CD4-positive, alpha-beta T cell treated with Interleukin-17A for 1 hour (primary cell): ENCODE data around the gene KRTAP5-7.
"Not testable (repeated sequence)": the region's sequence is repeated elsewhere in the genome, so short reads cannot be mapped to it uniquely, and the experiment has no call there.

Source experiments
- DNase-seq: peaks from one replicate; pipeline ENCODE4 v3.0.0-alpha.2; 2020

Gene KRTAP5-7

DNA sequence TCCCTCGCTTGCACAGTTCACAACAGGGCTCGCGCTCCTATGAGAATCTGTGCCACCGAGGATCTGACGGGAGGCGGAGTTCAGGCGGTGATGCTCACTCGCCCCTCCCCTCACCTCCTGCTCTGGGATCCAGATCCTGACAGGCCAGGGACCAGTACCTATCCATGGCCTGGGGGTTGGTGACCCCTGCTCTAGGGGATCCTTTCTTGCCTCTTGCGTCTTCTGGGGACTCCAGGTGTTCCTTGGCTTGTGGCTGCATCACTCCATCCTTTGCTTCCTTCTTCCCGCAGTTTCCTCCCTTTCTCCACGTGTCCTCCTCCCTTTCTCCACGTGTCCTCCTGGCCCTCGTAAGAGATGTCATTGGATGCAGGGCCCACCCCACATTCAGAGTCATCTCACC lies 30.6 kb upstream of the KRTAP5-7 start:
- no peak for DNase-seq

DNA sequence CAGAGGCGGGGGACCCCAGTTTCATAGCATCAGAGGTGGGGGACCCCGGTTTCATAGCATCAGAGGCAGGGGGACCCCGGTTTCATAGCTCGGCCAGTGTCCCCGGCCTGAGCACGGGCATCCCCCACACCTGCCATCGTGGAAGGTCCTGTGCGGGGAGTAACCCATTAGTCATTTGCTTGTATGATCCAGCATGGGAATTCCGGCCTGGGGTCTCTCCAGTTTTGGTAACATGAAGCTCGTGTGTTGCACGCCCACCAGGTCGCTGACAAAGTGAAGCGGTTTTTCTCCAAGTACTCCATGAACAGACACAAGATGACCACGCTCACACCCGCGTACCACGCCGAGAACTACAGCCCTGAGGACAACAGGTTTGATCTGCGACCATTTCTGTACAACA lies 29.0 kb upstream of the KRTAP5-7 start:
- no peak for DNase-seq

DNA sequence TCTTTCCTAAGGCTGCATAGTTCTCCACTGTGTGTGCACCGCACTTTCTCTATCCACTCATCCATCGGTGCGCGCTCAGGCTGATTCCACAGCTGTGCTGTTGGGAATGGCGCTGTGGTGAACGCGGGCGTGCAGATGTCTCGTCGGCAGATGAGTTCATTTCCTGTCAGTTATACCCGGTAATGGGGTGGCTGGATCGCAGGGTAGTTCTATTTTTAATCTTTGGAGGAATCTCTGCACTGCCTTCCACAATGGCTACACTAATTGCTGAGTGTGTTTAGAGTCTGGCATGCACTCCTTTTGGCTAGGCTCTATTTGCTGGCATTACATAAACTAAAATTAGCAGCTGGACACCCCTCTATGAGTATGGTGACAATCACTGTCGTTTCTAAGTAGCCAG lies 27.9 kb upstream of the KRTAP5-7 start:
- no peak for DNase-seq

DNA sequence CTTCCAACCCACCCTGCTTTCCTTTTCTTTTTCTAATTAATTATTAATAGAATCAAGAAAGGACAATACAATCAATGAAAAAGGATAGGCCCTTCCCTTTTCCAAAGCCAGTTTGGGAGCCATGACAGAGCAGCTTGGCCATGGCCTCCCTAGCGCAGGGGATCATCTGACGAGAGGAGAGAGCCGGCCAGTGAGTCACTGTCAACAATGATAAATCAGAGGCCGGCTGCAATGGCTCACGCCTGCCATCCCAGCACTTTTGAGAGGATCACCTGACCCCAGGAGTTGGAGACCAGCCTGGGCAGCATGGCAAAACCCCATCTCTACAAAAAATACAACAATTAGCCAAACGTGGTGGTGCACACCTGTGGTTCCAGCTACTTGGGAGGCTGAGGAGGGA lies 27.5 kb upstream of the KRTAP5-7 start:
- DNase-seq = no peak

DNA sequence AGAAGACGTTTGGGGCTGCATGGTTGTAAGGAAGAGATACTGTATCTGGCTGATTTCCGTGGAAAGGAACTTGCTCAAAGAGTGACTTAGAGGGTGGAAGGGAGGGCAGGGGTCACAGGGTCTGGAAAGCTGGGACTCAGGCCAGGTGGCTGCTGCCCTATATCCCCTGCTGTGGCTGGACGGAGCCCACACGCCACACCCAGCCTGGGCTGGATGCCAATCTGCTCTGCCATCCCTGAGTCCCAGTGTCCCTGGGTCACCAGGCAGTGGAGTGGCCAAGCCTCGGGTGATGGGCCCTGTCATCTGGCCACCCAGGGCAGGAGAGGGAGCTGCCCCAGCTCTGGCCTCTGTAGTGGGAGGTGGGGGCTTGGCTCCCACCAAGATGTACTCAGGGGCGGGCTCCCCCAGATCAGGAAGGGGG lies 26.5 kb upstream of the KRTAP5-7 start:
- no peak for DNase-seq

DNA sequence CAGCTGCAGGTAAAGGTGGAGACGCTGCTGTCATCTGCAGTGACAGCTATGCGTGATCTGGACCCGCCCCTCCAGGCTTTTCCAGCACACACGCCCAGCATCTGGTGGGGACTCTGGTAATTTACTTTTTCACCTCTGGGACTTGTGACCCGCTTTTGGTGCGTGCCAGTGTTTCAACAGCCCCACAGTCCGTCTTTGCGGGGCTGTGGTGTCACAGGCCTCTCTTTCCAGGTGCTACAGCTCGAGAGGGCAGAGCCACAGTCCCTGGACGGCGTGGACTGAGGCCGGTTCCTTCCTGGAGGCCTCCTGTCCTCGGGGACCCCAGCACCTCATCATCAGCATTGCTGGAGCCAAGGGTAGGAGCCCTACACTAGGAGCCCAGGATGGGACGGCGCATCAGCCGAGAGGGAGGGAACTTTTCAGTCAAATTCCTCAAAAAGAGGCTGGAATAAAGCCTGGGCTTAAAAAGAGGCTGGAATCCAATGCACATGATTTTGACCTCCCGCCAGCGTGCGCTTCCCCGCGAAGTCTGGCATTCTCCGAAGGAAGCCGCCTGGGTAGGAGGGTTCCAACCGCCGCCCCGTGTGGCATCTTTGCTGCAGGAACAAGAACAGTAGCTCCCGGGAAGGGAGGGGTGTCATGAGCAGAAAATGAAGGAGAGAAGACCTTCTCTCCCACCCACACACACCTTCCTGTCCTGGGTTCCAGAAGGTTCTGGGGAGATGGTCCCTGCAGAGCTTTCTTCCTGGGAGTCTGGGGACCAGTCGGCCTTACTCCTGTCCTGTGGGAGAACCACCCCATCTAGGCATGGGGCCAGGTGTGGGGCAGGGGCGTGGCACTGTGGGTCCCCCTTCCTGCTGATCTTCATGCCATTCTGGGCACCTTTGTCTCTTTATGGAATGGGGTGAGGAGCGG lies 25.7 kb upstream of the KRTAP5-7 start:
- no peak for DNase-seq

DNA sequence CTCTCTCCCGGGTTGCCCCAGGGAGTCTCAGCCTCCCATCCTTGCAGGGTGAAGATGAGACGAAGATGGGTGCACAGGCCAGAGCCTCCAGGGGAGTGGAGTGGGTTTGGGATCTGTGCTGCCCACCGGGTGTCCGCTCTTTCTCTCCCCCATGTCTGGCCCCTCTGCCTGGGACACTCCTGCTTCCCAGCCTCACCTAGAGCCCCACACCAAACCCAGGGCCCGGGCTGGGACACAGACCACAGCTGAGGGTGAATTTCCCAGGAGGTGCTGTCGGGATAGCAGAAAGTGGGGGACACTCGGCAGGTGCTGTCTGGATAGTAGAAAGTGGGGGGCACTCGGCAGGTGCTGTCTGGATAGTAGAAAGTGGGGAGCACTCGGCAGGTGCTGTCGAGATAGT lies 25.0 kb upstream of the KRTAP5-7 start:
- DNase-seq = no peak

DNA sequence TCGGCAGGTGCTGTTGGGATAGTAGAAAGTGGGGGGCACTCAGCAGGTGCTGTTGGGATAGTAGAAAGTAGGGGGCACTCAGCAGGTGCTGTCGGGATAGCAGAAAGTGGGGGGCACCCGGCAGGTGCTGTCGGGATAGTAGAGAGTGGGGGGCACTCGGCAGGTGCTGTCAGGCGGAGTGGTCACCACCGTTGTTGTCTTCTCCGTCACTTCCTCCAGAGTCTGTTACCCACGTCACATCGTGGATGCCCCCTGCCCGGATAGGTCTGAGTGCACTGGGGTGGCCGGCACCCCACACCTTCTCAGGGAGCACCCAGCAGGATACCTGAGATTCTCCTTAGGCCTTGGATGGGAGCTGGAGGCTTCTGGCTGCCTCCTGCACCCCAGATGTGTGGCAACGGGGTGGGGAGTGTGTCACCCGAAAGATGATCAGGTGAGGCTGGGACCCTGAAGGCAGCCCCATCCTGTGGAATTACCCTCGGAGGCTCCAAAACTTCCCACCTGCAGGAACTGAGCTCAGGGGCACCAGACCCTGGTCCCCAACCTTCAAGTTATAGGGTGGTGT lies 24.1 kb upstream of the KRTAP5-7 start:
- DNase-seq = no peak

DNA sequence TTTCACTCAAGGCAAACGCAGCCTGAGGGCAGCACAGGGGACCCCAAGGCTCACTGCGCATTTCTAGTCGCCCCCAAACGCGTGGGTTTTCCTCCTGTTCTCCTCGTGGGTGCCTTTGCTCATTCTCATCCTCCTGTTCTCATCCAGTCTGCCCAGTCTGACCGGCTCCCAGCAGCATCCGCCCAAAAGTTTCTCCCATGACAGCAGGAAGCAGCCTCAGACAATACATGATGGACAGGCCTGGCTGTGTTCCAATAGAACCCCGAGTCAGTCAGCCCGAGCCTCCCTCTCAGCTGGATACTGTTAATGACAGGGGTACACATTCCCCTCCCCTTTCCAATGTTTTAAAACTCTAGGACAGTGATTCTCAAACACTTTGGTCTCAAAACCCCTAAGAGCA lies 22.5 kb upstream of the KRTAP5-7 start:
- DNase-seq = no peak

DNA sequence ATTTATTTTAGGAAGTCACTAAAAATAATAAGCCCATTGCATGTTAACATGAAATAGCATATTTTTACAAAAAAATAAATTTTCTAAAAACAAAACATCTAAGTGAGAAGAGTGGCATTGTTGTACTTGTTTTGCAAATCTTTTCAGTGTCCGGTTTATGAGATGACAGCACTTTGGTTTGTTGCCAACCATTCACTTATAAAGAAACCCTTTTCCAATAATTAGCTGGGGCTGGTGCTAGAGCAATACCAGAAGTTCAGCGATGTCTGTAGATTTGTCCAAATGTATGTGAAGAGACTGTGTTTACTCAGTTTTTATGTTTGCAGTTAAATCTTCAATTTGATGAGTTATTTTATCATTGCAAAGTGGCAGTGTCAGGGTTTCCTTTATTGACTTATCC lies 22.1 kb upstream of the KRTAP5-7 start:
- DNase-seq = no peak

DNA sequence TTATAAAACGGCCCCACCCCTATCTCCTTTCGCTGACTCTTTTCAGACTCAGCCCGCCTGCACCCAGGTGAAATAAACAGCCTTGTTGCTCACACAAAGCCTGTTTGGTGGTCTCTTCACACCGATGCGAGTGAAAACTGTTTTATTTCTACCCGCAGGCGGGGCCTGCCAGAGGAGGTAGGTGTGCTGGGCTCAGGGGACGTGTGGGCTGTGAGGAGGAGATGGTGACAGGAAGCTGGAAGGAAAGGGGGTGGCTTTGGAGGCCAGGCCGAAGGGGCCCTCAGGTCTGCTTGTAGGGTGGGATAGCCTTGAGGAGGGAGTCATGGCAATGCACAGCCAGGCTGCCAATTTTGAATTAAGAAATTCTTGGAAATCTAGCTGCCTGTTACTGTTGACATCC lies 21.3 kb upstream of the KRTAP5-7 start:
- no peak for DNase-seq

DNA sequence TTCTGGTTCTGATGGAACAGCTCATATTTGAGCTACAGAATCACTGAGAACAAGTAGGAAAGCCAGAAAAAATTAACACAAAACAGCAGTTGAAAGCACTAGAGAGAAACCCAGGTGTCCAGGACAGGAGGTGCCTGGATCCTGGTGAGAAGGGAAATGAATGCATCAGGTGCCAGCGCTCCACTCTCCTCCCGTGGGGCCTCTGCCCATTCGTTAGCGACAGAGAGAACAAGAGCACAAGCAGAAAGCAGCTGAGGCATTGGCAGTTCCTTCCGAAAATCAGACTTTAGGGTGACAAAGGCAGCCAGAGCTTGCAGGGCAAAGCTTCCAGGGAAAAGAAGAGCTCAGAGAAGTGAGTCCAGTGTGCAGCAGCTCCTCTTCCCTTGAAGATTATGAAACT lies 20.0 kb upstream of the KRTAP5-7 start:
- no peak for DNase-seq

DNA sequence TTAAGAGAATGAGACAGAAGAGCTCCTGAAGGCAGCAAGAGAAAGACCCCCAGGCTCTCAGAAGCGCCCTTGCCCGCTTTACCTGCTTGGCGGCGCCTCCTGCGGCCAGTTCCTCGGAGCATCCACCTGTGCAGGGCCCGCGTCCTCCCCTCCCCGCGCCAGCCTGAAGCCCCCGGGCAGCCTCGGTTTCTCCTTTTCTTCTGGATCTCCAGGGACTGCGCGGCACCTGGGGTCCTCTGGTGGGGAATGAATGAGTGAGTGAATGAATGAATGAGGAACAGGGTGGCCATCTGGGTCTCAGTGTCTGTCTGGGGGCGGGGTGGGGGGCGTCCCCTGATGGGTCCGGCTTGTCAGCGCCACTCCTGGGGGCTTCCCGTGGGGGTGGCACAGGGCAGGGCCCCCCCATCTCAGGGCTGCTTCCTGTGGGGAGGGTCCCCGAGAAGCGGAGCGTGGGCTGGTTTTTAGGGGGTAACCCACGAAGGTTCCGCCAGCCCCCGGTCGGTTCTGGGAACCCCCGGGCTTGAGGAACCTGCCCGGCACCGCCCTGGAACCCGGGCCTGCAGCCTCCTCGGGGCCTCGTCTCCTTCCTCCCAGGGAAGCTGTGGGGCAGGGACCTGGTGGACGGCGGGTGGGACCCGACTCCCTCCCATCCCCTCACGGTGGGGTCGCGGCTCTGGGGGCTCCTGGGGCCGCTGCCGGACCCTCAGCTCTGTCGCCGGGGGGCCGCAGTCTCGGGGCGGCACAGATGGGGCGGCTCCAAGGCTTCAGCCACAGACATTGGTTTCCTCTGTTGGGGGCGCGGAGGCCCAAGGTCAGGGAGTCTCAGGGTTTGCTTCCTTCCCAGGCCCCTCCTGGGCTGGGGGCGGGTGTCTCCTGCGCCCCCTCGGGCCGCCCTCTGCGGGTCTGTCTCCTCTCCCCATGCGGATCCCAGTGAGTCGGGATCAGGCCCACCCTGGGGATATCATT lies 8.3 kb upstream of the KRTAP5-7 start:
- DNase-seq = no peak

DNA sequence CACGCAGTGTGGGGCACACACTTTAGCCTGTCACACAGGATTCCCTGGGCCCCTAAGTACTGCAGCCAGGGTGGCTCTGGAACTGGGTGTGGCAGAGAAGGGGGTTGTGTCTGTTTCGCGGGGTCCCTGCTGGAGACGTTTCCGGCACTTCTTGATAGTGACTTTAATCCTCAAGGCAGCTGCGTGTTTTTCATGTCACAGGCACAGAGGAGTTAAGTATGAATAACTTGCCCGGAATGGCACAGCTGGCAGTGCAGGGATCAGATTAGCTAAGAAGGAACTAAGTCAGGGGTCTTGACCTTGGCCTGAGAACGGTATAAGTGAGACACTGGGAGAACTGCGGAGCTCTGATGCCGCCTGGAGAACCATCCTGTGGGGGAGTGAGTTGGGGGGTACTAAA lies 7.5 kb upstream of the KRTAP5-7 start:
- no peak for DNase-seq

DNA sequence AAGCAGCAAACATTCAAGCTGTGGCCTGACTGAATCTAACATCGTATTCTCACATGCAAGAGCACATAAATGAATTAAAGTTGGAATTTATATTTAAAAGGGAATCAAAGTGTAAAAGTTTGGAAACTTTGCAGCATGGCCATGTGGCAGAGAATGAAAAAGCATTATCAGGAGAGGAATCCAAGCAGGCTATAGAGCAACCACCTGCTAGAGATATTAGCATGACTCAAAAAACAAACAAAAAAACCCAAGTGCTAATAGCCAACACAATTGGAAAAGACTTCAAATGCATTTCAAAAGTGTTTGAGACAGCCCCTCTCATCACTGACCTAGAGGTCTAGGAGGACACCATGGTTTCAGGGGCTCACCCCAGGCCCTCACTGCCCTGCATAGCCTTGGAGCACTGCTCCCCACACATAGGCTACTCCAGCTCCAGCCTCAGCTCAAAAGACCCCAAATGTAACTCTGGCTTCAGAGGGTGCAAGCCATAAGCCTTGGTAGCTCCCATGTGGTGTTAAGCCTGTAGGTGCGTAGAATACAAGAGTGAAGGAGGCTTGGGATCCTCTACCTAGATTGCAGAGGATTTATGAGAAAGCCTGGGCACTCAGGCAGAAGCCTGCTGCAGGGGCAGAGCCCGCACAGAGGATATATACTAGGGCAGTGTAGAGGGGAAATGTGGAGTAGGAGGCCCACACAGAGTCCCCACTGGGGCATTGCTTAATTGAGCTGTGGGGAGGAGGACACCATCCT lies 1.7 kb upstream of the KRTAP5-7 start:
- DNase-seq = no peak

DNA sequence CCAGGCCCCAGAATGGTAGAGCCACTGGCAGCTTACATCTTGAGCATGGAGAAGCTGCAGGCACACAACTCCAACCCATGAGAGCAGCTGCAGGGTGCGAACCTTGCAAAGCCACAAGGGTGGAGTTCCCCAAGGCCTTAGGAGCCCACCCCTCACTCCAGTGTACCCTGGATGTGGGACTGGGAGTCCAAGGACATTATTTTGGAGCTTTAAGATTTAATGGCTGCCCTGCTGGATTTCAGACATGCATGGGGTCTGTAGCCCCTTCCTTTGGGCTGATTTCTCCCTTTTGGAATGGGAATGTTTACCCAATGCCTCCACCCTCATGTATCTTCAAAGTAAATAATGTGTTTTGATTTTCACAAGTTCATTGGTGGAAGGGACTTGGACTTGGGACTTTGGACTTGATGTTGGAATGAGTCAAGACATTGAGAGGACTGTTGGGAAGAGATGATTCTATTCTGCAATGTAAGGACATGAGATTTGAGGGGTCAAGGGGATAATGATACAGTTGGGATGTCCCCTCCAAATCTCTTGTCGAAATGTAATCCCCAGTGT lies 1.1 kb upstream of the KRTAP5-7 start:
- no peak for DNase-seq

DNA sequence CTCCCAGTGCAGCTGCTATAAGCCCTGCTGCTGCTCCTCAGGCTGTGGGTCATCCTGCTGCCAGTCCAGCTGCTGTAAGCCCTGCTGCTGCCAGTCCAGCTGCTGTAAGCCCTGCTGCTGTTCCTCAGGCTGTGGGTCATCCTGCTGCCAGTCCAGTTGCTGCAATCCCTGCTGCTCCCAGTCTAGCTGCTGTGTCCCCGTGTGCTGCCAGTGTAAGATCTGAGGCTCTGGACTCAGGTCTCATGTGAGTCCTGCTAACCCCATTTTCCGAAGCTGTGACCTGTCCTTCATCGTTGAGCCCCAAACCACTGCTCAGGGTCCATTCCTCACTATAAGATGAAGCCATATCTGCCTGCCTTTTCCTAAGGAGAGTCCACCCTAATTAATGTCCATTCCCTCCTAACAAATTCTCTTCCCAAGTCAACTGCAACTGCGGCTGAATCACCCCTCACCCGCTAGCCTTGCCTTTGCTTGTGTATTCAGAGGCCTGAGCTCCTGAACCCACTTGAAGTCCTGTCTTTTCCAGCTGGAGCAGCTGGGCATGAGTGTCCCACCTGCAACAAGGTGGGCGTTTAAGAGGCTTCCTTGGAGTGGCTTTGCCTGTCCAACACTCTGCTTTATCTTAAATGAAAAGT lies 626 bp downstream of the KRTAP5-7 start:
- no peak for DNase-seq

DNA sequence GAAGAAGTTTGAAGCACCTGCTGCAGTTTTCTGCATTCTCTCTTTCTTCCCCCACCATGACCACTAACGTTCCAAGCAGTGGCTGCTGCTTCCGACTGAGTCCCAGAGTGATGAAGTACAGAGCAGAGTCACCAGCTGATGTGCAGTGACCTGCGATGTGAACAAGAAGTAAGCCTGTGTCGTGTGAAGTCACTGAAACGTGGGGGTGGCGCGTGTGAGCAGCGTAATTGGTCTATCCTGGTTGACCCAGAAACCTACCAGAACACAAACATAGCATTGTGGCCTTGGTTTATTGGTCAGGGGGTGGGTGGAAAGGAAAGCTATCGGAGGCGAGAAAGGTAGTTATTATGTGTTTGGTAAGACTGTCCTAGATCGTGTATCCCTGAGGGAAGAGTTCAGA lies 3.5 kb downstream of the KRTAP5-7 start:
- no peak for DNase-seq

DNA sequence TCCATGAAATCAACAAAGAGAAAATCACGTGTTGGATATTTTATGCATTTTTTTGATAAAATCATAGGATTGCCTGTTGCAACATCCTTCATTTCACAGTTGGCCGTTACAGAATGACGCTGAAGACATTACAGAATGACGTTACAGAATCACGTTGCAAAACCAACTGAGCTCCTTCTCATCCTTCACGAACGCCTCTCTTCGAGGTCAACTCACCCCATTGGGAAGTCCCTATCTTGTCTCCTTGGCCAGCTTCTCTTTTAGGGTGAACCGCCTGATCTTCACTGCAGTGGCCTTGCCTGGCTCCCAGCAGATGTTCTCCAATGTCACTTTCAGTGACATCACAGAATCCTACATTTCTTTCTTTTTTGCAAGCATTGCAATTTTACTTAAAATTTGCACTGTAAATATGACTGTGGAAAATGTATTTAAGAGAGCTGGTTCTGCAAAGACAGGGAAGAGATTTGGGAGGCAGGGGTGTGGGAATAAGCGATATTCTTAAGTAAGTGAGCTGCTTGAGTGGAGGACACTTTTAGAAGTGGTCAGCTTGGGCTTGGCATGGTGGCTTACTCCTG lies 5.1 kb downstream of the KRTAP5-7 start:
- no peak for DNase-seq

DNA sequence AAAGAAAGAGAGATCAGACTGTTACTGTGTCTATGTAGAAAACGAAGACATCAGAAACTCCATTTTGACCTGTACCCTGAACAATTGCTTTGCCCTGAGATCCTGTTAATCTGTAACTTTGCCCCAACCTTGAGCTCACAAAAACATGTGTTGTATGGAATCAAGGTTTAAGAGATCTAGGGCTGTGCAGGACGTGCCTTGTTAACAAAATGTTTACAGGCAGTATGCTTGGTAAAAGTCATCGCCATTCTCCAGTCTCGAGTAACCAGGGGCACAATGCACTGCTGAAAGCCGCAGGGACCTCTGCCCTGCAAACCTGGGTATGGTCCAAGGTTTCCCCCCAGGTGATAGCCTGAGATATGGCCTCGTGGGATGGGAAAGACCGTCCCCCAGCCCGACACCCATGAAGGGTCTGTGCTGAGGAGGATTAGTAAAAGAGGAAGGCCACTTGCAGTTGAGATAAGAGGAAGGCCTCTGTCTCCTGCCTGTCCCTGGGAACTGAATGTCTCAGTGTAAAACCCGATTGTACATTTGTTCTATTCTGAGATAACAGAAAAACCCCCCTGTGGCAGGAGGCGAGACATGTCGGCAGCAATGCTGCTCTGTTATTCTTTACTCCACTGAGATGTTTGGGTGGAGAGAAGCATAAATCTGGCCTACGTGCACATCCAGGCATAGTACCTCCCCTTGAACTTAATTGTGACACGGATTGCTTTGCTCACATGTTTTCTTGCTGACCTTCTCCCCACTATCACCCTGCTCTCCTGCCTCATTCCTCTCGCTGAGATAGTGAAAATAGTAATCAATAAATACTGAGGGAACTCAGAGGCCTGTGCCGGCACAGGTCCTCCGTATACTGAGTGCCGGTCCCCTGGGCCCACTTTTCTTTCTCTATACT lies 7.9 kb downstream of the KRTAP5-7 start:
- DNase-seq = not testable (repeated sequence)
